ENCODE data around the gene RASSF4. TPM values are rescaled to one million over a fixed set of nuclear protein-coding genes. Genes with fewer than 3 reads are reported as not detected.

The RASSF4 gene, protein sequence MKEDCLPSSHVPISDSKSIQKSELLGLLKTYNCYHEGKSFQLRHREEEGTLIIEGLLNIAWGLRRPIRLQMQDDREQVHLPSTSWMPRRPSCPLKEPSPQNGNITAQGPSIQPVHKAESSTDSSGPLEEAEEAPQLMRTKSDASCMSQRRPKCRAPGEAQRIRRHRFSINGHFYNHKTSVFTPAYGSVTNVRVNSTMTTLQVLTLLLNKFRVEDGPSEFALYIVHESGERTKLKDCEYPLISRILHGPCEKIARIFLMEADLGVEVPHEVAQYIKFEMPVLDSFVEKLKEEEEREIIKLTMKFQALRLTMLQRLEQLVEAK
- polyA plus RNA-seq (2013, experiment 1 of 2; ENCODE audit: insufficient read length): 5.1 TPM
- 4.5 TPM for polyA plus RNA-seq (2013, experiment 2 of 2; ENCODE audit: insufficient read length)

DNA sequence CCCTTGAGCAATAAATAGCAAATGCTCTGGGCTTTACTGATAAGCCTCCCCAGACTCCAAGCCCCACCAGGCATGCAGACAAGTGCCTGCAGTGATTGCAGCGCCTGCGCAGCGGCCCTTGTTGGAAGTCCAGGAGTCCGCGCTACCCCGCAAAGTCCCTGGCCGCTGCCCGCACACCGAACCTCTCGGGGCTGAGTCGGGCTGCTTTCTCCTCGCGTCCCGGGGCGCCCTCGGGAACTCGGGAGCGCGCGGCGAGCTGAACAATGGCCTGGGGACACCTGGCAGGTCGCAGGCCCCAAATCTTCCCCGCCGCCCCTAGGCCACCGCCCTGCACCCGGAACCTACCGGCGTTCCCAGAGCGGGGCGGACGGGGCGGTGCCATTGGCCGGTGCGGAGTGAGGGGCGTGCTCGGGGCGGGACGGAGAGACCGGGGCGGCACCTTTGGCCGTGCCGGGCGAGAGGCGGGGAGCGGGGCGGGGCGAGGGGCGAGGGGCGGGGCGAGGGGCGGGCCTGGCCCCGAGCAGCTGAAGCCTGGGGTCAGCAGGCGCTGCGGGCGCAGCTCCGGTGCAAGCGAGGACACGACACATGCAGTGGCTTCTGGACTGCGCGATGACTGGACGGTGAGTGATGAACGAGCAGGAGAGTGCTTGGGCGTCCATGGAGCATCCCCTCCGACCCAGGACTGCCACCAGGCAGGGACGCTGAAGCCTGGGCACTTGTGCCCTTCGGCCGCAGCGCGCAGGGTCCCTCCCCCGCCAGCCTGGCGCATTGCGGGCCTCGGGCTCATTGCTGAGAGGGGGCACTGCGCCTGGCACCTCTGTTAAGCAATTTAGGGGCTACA is at the start of gene RASSF4:
Gene RASSF4 (plus strand): TSS at position 556 of the 841 bp plus-strand sequence. CDS start 10,401 bp downstream, outside the sequence.
- peak; percentile 79 for DNase-seq

DNA sequence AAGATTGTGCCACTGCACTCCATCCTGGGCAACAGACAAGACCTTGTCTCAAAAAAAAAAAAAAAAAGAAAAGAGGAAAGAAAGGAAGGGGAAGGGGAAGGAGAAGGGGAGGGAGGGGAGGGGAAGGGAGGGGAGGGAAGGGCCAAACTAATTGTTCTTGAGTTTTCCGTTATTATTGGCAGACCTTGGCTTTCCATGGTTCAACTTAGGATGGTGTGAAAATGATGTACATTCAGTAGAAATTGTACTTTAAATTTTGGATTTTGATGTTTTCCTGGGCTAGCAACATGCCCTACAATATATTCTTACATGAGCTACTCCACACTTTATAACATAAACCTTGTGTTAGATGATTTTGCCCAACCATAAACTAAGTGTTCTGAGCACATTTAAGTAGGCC is 49.7 kb upstream of the RASSF4 start:
- no peak for DNase-seq

DNA sequence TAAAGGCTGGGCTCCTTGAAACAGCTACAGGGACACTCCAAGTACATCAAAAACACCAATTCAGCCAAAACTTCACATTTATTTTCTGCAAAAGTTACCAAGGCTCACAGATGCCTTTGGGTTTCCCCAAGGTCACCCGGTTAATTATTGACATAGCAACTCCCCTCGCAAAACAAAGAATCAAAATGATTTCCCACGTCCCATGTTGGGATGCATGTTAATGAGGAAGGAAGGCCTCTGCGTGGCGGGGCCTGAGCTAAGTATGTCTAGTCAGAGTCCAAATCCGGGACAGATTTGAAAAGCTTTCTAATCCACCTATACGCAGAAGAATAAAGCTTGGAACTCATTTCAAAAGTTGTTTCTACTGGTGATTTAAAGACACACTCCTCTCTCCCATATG is 49.0 kb upstream of the RASSF4 start:
- no peak for DNase-seq

DNA sequence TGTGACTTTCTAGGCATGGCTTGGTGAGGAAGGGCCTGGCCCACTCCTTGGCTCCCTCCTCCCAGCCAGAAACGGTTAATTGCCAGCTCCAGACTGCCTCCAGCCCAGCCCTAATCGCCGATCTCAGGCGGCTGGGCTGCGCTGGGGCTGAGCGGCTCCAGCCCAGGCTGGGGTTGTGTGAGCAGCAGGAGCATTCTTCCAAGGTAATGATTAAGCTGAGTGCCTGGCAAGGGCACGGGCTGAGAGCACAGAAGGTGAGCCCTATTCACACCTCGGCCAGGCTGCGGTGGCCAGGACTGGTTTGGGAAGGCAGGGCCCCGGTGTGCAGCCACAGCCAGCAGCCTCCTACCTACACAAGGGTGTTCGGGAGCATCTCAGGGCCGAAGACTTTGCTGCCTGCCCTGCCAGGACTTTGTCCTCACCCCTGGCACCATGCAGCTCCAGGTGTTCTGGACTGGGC is 48.5 kb upstream of the RASSF4 start, which contains the start of gene TMEM72:
Gene TMEM72 (plus strand): TSS at position 257 of the 460 bp plus-strand sequence. CDS start 176 bp downstream, at position 433.
- no peak for DNase-seq

DNA sequence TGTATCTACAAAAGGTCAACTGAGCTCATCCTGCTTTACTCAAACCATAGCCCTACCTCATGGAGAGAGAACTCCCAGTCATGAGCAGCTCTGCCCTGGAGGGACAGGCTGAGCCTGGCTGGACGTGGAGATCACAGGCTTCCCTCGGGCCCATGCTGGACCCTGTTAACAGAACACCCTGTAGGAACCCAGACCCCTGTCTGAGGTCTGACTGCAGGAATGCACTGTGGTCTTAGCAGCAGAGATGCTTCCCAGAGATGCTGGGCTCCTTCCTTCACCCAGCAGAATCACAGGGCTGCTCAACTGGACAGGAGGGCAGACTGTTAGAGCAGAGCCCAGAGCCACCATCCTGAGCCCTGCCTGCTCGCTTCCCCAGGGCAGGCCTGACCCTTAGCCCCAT is 47.7 kb upstream of the RASSF4 start:
- DNase-seq: no peak

DNA sequence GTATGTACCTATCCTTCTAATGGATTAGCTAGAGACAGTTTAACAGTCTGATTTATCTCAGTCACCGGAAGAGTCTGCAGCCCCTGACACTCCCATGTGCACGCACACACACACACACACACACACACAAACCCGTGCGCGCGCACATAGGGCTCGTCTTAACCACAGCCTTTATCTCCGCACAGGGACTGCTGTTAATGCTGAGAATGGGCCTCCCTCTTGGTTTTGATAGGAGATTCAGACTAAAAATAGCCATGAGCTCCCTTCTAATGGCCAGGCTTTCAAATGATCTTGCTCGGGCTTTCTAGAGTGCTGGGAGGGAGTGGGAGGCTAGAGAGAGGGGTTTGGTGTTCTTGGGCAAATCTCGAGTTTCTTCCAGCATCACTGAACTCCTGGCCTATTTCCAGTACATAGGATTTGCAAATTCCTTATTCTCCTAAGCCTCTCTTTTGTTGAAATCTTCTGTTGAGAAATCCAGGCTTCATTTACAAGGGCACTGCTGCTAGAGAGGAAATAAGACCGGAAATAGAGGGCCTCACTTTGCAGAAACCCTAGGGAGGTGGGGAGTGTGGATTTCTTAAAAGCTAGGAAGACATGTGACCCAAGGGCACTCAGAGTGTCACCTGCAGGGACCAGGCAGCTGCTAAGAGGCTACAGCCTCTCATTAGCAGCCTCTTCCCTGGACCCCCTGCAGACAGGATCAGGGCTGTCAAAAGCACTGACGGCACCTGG is 46.1 kb upstream of the RASSF4 start:
- DNase-seq: no peak

DNA sequence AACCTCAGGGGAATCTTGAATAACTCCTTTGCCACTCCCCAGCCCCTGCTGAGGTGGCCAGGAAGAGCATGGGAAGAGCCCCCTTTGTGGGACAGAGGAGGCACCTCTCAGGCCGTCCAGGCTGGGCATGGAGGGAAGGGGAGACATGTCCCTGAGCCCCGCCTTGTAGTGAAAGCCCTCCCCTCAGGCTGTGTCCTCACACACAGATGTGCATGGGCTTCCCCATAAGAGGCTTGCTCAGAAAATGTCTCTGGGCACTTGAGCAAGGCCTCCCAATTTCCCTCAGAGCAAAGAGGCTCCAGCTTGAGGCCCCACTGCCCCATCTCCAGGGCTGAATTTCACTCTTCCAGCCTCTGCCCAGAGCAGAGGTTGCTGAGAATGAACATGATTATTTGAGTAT is 44.7 kb upstream of the RASSF4 start:
- no peak for DNase-seq

DNA sequence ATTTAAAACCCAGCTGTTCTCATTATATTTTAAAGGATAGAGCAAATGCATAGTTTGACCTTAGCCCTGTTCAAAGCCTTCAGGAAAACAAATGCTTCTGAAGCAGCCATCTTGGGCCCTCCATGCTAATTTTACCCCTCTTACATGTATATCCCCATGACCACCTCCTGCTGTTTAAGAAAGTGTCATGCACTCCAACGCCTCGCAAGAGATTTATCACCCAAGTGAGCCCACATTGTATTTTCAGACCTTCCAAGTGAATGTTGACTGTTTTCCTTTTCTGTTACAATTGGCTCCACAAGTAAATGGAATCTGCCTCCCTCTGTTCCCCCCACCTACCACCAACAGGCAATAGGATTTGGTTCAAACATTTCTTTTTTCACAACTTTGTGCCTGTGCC is 43.2 kb upstream of the RASSF4 start:
- no peak for DNase-seq

DNA sequence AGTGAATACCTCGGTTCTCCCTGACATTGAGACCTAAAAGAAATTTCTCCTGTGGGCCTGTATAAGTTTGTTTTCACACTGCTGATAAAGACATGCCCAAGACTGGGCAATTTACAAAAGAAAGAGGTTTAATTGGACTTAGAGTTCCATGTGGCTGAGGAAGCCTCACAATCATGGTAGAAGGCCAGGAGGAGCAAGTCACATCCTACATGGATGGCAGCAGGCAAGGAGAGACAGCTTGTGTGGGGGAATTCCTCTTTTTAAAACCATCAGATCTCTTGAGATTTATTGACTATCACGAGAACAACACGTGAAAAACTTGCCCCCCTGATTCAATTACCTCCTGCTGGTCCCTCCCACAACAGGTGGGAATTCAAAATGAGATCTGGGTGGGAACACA is 41.8 kb upstream of the RASSF4 start:
- DNase-seq: no peak

DNA sequence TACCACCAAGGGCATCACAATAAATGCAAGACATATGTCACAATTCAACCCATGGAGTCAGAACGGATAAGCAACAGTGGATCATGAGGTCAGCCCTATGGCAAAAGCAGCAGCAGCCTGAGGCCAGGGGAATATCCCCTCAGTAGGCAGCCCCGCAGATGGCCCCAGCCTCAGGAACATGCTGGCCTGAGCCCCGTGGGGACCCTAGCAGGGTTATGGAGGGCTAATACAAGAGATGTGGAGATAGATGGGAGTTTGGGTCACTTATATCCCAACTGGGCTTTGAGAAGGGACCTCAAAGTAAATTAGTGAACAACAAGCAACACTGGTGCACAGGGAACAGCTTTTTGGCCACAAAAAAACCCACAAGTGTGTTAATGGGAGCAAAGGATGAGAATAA is 39.4 kb upstream of the RASSF4 start:
- DNase-seq: no peak

DNA sequence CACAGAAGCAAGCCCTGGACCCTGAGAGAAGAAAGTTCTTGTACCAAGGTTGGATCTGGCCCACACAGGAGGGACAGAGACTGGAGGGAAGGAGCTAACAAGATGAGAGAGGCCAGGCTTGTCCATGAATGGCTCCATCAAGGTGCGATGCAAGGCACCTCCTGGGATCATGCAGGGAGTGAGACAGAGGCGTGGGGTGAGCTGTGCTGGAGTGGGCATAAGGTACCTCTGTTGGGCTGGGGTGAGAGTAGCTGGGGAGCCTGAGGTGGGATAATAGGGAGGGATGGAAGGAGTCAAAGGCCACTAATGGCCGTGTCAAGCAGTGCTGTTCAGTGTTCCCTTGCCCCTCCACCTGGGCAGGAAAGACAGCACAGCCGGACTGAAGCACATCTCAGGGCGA is 38.5 kb upstream of the RASSF4 start:
- DNase-seq: no peak

DNA sequence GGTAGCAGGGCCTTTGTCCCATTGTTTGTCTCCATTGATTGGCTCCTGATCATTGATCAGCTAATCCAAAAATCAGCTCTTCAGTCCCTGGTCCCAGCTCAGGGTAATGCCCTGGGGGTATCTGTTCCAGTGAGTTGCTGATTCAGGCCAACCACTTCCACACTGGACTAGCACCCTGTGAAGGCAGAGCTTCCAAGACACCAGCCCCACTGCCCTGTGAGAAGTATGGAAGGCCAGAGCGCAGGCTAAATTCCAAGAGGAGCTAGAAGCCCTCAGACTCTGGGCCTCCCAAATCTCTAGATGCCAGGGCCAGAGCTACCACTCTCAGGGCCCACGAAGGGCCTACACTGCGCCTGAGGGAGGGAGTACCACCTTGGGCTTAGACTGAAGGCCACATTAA is 38.1 kb upstream of the RASSF4 start:
- no peak for DNase-seq

DNA sequence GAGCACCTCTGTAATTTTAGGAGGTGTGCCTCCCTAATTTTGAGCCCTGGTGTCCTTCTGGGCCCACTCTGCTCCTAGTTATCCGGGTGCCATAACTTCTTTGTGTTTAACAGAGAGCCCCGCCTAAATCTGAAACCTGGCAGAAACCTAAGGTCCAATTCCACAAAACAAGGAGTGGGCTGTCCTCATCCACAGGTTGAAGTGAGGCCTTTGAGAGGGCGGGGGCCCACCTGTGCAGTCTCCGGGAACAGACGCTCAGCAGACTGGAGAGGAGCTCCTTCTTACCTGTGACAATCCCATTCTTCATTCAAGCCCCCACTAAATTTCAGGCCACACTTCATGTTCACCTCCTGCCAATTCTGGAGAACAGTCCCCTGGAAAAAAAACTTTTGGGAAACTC is 37.6 kb upstream of the RASSF4 start:
- DNase-seq: no peak

DNA sequence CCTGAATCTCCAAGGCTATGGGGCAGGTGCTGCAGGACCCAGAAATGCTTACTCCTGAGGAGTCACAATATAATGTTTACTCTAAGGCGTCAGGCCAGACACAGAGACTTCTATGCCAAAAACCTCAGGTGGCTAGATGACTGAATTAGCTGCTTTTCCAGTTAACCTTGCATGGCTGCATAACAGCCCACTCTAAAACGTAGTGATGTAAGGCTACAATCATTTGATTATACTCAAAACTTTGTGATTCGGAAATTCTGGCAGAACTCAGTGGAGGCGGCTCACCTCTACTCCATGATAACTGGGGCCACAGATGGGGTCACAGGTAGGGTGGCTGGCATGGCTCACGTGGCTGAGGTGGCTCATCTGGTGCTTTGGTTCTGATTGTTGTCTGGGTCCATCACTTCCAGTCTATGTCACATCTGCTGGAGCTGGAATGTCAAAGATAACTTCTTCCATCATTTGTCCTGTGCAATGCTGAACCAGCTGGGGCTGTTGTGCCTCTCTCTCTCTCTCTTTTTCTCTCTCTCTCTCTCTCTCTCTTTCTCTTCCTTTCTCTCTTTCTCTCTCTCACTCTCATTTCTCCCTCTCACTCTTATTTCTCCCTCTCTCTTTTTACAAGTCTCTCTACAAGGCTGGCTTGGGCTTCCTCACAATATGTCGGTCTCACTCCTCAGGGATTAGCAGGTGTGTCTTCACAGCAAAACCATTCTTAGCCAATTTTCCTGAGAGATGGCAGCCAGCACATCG is 36.6 kb upstream of the RASSF4 start:
- DNase-seq: no peak

DNA sequence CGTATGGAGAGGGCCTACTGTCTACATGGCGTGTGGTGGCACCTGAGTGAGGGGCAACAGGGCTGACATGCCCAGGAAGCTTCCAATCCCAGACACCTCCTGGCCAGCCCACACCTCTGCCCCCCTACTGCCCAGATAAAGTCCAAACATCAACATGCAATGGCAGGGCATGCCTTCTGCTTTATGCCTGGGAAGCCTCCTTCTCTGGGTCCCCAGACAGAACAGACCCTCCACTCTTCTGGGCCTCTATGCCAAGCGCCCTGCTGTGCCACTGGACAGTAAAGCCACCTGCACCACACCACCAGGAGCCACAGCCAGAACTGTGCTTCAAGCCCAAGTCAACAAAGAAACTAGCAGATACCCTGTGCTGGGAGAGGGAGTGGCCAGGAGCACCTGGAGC is 36.0 kb upstream of the RASSF4 start:
- no peak for DNase-seq

DNA sequence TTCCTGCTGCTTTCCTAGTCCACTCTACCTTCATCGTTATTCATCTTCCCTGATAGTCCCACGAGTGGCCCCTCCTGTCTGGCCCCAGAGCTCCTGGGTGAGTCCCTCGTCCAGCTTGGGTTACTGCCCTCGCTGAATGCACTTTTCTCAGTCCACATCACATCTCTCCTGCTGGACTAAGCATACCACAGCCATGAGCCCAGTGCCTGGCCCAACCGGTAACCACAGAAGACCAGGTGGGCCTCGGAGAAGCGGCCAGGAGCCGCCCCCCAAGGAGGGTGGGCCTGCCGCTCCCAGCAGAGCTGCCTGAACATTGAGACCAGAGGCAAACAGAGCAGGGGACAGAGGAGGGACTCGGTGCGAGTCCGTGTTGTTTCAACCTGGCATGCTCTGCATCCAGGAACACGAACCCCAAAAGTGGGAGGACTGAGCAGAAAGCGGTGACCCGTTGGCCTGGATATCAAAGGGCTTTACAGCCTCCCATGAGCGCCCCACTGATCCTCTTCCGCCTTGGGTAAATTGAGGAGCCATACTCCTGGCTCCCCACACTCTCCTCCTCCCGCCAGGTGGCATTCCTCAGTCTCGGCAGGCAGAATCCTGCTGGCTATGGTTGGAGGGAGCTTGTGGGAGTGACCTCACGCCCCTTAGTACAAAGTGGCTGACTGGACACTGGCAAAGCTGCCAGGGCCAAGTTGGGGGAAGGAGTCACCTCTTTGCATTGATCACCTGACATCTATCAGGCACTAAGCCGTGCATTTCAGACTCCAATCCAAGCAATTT is 35.2 kb upstream of the RASSF4 start:
- no peak for DNase-seq

DNA sequence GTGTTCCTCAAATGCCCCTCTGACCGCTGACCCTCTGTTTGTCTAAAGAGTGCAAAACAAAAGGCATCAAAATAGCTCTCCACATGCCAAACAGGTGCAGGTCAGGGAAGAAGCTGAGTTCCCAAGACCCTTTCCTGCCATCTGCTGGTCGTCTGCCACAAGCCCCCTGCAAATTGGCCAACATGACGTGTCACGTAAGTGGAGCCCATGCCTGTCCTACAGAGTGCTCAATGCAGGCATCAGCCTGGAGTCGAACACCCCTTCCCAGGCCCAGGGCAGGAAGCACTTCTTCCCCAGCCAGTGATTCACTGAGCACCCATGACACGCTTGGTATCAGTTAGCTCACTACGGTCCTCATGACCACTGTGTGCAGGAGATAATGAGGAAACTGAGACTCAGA is 34.4 kb upstream of the RASSF4 start:
- DNase-seq: no peak

DNA sequence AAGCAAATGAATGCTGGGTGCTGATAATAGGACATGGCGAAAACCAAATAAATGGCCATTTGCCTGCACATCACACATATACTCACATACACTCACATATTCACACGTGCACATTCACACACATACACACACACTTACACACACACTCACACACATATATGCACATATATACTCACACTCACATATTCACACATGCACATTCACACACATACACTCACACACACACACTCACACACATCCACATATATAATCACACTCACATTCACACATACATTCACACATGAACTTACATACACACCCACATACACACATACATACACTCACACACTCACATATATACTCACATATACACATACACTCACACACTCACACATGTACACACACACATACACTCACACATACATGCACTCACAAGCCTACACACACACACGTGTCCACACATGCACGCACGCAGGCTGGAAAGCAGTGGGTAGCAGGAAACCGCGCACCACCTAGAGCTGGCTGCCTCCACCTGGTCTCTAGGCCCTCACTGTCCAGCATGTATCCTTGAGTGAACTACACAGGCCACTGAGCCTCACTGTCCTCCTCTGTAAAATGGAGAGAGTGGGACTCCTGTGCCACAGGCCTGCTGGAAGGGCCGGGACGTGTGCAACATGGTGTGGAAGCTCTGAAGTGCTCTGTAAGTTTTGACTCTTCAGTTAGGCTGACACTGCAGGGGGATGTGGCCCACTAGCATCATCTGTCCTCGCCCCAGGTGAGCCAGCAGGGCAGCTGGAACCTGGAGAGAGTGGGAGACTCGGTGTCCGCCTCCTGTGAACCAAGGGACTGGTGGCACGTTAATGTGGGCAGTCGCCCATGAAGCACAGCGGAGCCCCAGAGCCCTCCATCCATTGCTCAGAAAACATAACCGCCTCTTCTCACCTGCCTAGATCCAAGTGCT is 33.5 kb upstream of the RASSF4 start:
- no peak for DNase-seq

DNA sequence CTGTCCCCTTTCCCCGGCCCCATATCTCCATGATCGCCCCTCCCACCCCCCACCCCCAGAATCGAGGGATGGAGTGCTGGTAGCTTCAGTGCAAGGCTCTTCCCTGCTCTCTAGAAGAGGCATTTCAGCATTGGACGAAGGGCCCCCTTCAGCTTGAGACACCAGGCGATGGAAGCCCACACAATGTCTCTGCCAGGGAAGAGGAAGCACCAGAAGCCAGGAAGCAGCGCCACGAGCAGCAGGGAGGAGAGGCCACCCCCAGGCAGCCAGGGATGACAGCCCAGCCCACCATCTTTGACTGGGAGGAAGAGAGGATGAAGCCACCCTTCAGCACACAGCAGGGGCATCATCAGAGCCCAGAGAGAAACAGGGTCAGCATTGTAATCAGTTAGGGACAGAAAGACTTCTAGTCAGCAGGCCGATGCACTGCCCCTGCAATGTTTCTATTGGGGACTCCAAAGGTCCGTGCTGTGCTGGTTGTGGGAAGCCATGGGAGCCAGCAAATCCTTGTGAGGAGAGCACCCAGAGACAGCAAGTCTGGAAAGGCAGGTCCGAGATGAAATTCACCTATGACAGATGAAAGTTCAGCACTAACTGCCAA is 32.8 kb upstream of the RASSF4 start:
- no peak for DNase-seq

DNA sequence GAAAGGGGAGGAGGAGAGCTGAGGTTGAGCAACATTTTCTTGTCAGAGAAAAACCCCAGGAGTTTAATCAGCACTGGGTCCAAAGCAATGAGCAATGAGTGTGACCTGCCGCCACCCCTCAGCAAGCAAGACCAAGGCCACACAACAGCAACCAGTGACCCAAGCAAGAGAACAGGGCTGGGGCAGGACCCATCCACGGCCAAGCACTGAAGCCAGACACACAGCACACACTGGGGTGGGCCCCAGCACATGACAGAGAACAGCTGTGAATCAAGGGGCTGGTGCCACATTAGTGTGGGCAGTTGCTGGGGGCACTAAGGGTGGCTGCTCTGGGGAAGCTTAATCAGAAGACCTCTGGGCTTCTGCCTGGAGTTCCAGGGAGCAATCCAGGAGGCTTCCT is 32.2 kb upstream of the RASSF4 start:
- DNase-seq: no peak

All from fibroblast of skin of abdomen (primary cell).